GM19239 (cell line): ENCODE results near the gene SF1.
A peak's percentile ranks its signal among the peaks of the same experiment; 100 is the strongest.

Experiments
- DNase-seq: peaks from one replicate; pipeline ENCODE4 v3.0.0; 2011; ENCODE audit warnings: low spot score; ENCODE audit not compliant: insufficient read length
- FAIRE-seq: peaks from 2 replicates; lab custom pipeline; 2011; peaks lifted over from hg19 to GRCh38; lab: Jason Lieb, UNC

The SF1 gene

DNA sequence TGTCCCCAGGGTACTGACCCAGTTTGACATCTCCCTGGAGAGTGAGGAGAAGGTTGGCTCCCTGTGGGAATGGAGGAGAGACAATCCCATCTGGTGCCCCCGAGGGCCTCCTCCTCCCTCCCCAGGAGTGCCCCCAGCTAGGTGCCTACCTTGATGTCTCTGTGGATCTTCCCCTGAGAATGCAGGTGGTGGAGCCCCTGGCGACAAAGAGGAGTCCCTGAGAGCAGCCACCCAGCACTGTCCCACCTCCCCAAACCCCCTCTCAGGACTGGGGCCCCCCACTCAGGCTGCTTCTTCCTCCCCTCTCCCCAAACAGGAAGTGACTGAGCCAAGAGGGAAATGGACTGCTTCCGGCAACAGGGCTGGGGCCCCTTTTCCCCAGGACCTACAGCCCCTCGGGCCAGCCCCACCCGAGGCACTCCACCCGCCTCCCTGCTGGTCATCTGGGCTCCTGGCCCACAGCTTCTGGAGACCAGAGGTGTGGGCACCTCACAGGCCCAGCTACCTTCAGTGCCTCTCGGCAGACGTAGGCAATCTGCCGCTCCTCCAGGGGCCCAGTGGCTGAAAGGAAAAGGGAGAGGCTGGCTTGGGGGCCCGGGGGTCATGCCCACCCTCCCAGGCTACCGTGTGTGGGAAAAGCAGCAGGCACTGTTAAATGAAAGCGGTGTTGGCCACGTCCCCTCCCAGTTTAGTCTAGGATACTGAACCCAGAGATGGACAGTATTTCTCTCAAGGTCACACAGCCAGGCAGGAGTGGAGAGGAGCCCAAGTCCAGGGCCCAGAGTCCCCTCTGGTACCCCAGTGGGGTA lies 23.4 kb upstream of the SF1 start:
- no peak for DNase-seq
- peak; percentile 4 for FAIRE-seq

DNA sequence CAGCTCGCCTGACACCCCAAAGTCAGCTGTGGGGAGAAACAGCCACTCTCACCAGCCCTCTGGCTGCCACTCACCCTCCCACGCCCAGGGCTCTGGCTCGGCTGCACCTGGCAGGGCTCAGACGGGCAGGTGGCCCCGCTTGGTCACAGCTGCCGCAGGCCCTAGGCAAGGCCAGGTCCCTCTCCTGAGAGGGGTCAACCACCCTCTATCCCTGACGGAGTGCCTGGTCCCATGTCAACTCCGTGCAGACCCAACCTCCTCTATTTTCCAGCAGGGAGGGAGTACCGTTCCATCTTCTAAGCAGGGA lies 22.8 kb upstream of the SF1 start:
- DNase-seq (no peak), FAIRE-seq (no peak)

DNA sequence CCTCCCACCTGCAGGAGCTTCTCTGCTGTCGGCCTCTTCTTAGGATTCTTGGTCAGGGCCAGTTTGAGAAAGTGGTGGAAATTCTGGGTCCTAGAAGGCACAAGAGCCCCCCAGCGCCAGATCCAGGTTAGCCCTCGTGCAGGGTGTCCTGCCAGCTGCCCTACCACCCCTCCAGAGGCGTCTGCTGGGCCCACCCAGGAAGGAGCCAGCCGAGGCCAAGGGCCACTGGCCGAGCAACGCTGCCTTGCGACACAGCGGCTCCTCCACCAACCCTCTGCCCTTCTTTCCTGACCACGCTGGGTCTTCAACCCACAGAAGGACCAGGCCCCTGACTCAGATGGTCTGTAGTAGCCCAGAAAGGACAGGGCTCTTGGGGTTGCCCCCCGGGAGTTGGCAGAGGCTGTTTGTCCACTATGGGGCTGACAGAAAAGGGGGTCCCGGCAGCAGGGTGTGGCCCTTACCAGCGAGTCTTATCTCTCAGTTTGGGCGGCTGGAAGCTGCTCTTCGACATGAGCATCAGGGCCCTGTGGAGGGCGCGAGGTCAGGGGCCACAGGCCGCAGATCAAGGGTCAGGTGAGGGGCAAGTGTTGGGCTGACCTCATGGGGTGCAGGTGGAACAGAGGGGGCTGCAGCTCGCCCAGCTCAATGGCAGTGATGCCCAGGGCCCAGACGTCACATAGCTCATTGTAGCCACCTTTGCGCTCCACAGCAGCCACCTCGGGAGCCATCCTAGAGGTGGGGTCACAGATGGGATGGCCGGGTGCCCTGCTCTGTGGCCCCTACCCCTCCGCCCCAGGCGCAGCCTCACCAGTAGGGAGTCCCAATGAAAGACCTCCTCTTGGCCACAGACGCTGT lies 22.2 kb upstream of the SF1 start:
- no peak for FAIRE-seq
- DNase-seq: no peak

DNA sequence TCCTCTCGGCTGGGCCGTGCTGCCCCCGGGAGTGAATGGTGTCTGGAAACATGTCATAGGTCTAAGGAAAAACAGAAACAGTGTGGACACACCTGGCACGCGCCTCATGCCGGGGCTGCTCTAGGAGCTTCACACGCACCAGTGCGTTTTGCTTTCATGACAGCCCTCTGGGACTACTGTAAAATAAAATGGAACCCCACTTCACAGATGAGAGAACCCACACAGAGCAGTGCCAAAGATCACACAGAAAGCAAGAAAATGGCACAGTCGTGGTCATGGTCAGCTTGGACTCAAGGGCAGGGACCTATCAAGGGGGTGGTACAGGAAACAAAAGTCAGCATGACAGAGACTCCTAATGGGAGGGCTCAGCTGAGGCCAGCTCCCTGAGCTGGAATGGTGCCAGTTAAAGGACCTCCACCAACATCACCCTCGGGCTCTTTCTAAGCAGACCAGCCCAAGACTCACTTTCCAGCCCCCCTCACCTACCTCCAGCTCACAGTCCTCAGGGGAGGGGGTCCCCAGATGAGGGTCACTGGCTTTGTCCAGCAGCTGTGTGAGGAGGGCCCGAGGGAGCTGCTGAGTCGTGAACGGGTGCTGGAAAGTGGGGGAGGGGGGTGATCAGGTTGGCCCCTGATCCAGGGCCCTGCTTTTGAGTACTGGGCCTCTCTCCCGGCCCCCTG lies 21.4 kb upstream of the SF1 start:
- peak; percentile 80 for FAIRE-seq

DNA sequence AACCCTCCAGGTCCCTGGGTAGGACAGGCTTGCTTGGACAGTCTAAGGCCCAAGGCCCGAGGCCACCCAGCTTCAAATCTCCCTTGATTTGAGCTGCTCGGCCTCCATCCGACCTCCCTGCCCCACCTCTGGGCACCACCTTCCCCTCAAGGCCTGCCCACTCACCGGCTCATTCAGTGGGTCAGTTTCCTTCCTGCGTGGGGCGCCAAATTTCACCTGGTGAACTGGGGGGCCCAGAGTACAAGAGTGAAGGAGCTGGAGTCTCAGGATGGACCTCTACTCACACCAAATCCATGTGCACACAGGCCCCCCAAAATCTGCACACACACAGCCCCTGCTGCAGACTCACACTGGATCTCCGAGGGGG lies 20.9 kb upstream of the SF1 start:
- DNase-seq (no peak), FAIRE-seq (no peak)

More for the DNA sequence above, 21.4 kb upstream of the SF1 start:
- no peak for DNase-seq

DNA sequence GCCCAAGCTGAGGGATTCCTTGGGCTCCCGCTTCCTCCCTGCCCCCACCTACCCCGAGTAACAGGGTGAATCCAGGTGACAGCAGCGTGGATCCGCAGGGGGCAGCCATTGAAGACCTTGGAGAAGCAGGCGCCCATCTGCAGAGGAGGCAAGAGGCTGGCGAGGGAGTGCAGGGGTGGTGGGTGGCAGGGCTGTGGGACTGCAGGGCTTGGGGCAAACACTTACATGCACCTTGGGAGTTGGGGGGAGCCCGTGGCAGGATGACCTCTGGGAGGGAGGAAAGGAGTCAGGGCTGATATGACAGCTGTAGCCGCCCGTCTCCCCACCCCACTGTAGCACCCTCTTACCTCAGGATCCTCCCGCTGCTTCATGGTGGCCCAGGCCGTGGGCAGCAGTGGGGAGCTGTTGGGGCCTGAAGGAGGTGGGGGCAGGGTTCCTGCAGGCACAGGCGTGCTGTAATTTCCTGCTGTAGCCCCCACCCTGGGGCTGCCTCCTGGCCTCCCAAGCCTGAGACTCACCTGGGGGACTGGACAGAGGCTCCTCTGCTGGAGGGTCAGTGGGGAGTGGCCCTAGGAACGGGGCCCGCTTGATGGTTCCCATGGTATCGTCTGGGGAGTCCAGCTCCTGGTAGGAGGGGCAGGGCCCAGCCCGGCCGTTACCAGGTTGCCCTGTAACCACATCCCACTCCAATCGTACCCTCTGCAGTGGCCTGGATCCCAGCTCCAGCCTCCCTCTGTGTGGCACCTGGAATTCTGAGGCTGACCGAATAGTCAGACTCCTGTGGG lies 18.6 kb upstream of the SF1 start:
- FAIRE-seq: no peak
- no peak for DNase-seq

DNA sequence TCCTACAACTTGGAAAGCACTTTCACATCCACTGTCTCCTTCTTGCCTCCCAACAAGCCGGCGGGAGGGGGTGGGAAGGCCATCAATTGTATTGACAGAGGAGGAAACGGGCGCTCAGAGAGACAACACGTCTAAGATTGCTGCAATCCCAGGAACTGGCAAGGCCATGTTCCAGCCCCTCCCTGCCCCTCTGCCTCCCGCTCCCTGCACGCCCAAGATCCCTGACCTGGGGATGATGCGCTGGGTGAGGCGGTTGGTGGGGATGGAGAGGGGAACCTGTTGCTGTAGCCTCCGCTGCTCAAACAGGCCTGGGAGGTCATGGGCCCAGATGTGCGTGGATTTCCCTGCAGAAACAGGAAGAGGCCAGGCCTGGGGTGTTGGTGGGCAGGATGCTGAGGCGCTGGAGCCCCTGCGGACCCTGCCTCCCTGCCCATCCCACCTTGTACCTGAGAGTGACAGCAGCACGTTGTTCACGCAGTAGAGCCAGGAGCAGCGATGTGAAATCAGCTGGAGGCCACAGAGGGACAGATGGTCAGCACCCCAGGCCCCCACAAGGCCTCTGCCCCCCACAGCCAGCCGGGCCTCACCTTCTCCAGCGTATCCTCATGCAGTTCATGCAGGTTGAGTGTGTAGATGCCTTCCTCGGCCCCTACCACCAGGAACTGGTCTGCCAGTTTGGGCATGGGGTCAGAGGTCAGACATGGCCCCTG lies 17.9 kb upstream of the SF1 start:
- DNase-seq (no peak), FAIRE-seq (no peak)

DNA sequence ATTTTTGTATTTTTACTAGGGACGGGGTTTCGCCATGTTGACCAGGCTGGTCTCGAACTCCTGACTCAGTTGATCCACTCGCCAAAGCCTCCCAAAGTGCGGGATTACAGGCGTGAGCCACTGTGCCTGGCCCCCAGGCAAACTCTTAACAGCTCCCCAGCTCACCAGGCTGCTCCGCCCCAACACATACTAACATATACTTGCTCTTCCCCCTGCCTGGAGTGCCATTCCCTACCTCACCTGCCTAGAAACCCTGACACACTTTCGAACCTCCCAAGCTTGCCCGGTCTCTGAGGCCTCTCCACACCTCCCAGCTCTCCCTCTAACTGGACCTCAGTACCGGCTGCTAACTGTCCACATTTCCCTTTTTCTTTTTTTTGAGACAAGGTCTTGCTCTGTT lies 16.2 kb upstream of the SF1 start:
- FAIRE-seq: no peak
- no peak for DNase-seq

DNA sequence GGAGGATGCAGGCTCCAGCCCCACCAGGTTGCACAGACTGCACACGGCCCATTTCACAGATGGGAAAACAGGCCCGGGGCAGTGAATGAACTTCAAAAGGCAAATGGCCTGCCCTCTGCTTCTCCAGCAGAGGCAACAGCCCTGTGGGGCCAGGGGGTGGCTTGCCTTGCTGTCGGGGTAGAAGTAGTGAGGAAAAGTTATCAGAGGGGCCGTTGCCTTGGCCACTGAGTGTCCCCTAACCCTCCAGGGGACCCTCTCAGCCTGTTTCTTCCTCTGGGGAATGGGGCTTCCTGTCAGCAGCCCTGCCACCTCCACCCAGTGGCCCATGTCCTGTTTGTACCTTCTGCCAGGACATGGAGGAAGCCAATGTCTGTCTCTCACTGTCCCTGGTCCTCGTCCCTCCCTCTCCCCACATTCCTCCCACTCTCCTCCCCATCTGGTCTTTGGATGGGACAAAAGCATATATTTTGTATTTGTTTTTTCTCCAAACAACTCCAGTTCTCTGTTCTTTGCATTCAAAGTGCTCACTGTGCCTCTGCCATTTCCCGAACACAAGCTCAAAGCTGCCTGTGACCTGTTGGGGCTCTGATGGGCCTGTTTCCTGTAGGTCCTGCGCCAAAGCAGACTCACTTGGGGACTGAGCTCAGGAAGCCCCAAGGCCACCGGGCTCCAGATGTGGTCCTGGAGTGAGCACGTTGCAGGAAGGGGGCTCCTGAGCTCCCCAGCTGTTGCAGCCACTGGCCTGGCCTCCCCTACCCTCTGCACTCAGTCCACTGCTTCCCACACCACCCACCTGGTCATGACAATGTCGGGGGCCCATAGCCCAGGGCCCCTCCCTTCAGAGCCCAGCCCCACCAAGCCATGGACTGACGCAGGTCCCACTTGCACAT lies 15.2 kb upstream of the SF1 start:
- no peak for FAIRE-seq

DNA sequence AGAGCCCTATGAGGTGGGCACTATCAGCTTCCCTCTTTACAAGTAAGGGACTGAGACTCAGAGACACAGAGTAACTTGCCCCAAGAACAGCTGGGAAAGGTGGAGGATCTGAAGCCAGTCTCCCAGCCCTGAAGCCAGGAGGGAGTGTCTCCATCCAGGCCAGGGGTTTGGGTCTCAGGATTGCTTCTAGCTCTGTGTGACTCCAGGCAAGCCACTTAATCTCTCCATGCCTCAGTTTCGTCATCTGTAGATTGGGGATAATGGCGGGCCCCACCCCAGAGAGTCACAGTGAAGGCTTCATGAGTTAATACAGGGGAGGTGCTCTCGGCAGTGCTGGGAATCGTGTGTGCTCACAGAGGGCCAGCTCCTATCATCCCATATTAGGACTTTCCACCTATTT lies 14.1 kb upstream of the SF1 start:
- DNase-seq (no peak), FAIRE-seq (no peak)

More for the DNA sequence above, 15.2 kb upstream of the SF1 start:
- no peak for DNase-seq

DNA sequence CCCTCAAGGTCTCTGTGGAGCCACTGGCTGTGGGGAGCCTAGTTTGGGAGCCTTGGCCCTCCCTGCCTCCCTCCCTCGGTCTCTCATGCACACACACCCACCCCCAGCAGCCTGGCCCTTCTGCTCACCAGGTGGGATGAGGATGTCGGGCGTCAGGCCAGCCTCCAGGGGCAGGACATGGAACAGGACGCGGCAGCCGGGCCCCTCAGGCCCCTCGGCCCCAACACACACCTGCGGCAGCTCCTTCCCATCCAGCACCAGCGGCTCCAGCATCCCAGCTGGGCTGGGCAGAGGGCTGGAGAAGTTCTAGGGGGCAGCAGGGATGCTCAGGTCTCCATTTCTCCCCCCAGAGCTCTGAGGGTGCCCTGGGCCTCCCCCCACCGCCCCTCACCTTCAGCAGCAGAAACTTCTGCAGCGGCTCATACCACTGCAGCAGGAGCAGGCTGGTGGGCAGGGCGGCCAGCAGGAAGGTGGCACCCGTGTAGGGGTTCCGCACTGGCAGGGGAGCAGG lies 13.5 kb upstream of the SF1 start:
- DNase-seq (no peak), FAIRE-seq (no peak)

DNA sequence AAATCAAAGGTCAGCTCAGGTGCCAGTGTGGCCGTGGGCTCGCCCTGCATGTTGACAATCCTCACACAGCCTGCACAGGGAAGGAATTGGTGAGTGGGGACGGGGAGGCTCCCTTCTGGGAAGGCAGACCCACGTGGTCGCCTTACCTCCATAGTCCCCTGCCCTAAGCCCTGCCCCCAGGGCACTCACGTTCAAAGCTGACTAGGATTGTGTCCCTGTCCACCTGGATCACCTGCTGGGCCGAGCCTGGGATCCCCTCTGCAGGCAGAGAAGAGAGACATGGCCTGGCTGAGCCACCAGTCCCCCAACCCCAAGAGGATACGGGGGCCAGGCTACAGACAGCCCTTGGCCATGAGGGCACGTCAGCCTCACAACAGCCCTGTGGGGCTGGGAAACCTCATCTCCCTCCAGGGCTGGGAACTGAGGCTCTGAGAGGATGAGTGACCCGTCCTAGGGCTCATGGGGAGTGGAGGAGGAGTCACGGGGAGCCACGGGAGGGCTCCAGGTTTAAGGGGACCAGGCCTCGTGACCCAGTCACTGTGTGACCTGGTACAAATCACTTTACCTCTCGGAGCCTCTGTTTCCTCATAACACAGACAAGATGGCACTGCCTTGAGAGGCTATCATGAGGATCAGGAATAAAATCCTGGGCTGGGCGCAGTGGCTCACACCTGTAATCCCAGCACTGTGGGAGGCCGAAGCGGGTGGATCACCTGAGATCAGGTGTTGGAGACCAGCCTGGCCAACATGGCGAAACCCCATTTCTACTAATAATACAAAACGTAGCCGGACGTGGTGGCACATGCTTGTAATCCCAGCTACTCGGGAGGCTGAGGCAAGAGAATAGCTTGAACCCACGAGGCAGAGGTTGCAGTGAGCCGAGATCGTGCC lies 12.1 kb upstream of the SF1 start:
- DNase-seq: no peak
- no peak for FAIRE-seq

DNA sequence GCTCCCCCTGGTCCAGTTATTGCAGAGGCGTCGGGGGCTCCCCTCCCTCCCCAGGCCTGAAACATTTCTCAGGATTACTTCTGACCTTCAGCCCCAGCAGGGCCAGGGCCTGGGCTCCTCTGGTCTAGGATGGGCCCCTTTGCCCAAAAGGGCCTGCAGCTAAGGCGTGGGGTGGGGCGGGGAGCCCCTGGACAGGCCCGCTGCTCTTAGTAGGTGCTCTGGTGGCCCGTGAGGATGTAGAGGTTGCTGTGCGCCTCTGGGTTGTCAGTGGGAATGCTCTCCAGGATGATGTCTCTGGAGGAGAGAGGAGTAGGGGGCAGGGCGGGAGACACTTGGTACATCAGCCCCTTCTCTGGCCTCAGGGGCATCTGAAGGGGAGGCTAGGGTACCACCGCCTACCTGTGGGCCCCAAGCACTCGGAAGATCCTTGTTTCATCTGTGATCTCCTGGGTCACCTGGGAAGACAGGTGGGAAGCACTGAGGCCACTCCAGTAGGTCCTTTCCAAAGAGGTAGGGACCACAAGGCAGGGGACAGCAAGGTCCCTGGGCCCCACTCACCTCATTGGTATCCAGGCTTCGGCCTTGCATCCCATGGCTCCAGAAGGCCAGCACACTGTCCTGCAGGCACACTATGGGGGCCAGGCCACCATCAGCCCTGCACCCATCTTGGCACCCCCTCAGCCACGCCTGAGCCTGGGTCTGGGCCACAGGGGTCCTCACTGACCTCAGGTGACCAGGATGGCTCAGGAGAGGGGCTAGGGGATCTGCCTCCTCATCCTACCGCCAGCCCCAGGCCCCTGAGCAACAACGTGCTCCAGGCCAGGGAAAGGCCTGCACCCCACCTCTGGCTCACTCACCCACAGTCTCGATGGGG lies 11.2 kb upstream of the SF1 start:
- FAIRE-seq (no peak), DNase-seq (no peak)

DNA sequence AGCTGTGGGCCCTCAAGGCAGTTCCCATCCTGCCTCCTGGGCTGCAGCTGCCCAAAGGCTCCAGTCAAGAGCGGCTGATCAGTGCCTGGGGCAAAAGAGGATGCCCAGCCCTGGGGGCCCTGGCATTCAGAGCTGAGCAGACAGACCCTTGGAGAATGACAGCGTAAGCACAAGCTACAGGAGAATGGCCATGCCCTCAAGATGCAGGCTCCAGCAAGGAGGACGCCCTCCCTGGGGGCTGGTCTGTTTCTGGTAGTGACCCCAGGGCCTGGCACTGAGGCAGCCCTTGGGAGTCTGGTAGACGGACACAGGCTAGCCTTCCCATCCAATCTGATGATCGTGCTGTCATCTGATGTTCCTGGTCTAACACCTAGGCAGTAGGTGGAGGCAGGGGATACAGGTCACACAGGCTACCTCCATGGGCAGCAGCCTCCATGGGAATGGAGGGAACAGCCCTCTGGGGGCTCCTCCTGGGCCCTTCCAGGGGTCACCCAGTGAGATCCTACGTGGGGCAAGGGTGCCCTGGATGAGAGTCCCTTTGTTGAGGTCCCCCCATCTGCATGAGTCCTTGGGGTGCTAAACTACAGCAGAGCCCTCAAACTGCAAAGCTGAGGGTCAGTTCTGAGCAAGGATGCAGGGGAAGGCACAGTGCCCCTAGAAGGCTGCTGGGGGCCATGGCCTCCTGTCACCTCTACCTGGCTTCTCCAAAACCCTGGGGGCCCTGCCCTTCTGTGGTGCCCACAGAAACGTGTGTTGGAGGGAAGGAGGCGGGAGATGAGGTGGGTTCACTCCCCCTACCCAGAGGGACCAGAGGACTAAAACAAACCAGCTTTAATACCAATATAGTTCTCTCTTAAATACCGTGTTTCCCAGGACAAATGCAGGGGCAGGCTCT lies 10.2 kb upstream of the SF1 start:
- FAIRE-seq (no peak), DNase-seq (no peak)

DNA sequence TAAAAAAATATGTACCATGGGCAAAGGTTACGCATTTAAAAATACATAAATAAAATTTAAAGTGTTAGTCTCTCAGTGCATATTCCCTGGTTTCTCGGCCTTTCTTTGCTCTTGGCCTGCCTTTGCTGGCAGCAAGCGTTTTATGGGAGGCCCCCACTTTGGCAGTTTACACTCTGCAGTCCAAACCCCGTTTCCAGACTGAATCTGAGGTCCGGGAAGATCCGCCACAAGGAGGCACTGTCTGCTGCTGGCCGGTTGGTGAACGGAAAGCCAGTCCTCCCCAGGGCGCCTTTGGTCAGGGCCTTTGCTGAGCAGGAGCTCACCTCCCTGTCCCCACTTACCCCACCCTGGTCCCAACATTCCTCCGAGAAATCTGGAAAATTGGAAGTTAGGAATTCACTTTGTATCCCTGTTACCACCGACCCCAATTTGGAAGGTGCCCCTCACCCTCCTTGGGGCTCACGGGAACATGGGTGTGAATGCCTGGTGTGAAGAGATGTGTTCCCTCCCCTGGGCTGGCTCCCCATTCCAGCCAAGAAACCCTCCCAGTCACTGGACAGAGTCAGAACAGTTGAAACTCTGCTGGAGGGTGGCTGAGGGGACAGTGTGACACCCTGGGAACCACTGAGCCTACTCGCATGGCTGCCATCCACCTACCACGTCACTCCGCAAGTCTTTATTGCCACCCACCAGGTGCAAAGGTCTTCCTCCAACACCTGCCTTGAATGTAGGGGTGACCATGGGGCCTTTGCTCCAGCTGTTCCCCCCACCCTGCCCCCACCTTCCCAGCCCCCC lies 9.4 kb upstream of the SF1 start:
- peak; percentile 11 for FAIRE-seq
- peak; percentile 77 for DNase-seq
